SK-N-SH (cell line): ENCODE data around the gene TNFRSF11A. TPM values are rescaled to one million over a fixed set of nuclear protein-coding genes. Genes with fewer than 3 reads are reported as not detected.

Source experiments
- CTCF ChIA-PET: fragments of 300-600, 350-600 bp; formaldehyde crosslinking; extraction: SDS; loops from one replicate; lab custom pipeline; 2021; lab: Yijun Ruan, JAX
- POLR2A ChIA-PET: fragments of 350-600 bp; sonication (Branson Sonifier 250); formaldehyde crosslinking; extraction: SDS; loops from one replicate; lab custom pipeline; 2020; ENCODE audit warnings: antibody characterized with exemption, inconsistent platforms; lab: Yijun Ruan, JAX
- DNase-seq: peaks from one replicate; pipeline ENCODE4 v3.0.0; 2012
- H2AFZ ChIP-seq: fragments of 200-600 bp; sonication (generic); 2 replicates; pipeline ENCODE4 v1.8.1; 2016; ENCODE audit warnings: antibody characterized with exemption, mild to moderate bottlenecking, low read depth
- H3F3A ChIP-seq: fragments of 200-600 bp; sonication (generic); replicated peaks from 2 replicates; pipeline ENCODE3; 2016; ENCODE audit warnings: antibody characterized with exemption, mild to moderate bottlenecking; ENCODE audit not compliant: insufficient read depth
- H3K27ac ChIP-seq, 2 experiments: fragments of 200-500 bp in 1 of 2; fragments of 200-600 bp in 1 of 2; sonication (Bioruptor generic) in 1 of 2; sonication (generic), shearing (Covaris generic) in 1 of 2; 2 replicates each; pipeline versions ENCODE4 v1.5.1 to v1.6.1; 2014 to 2016; ENCODE audit warnings: low read depth in 2 of 2, inconsistent platforms in 1 of 2, low read length in 1 of 2, mild to moderate bottlenecking in 1 of 2, mixed read lengths in 1 of 2
- H3K27me3 ChIP-seq: fragments of 200-600 bp; sonication (generic), shearing (Covaris generic); 2 replicates; pipeline ENCODE4 v1.6.1; 2016; ENCODE audit warnings: mixed run types; ENCODE audit not compliant: insufficient read depth
- H3K36me3 ChIP-seq, 2 experiments: fragments of 200-500 bp in 1 of 2; fragments of 200-600 bp in 1 of 2; sonication (Bioruptor generic) in 1 of 2; sonication (generic) in 1 of 2; replicated peaks in 1 of 2; 2 replicates each; pipeline versions ENCODE3 to v1.5.1; 2014 to 2016; ENCODE audit warnings: low read length in 1 of 2, mild to moderate bottlenecking in 1 of 2; ENCODE audit not compliant: insufficient read depth in 2 of 2, control insufficient read depth in 1 of 2
- H3K4me1 ChIP-seq, 2 experiments: fragments of 200-500 bp in 1 of 2; fragments of 200-600 bp in 1 of 2; sonication (Bioruptor generic) in 1 of 2; sonication (generic), shearing (Covaris generic) in 1 of 2; 2 replicates each; pipeline versions ENCODE4 v1.5.1 to v1.6.1; 2014 to 2016; ENCODE audit warnings: low read depth in 1 of 2, low read length in 1 of 2, mixed run types in 1 of 2; ENCODE audit not compliant: insufficient read depth in 2 of 2, control insufficient read depth in 1 of 2
- H3K4me2 ChIP-seq: fragments of 200-600 bp; sonication (generic), shearing (Covaris generic); 2 replicates; pipeline ENCODE4 v1.6.1; 2017; ENCODE audit warnings: mixed run types
- H3K4me3 ChIP-seq, 2 experiments: fragments of 200-500 bp in 1 of 2; fragments of 200-600 bp in 1 of 2; sonication (Bioruptor generic) in 1 of 2; sonication (generic), shearing (Covaris generic) in 1 of 2; 2 replicates each; pipeline versions ENCODE4 v1.5.1 to v1.8.1; 2014 to 2016; ENCODE audit warnings: low read depth in 2 of 2, inconsistent platforms in 1 of 2, low read length in 1 of 2, mild to moderate bottlenecking in 1 of 2, mixed read lengths in 1 of 2, moderate library complexity in 1 of 2
- H3K79me2 ChIP-seq: fragments of 200-600 bp; sonication (generic); 2 replicates; pipeline ENCODE4 v1.8.1; 2017; ENCODE audit warnings: mild to moderate bottlenecking; ENCODE audit not compliant: insufficient read depth
- H3K9ac ChIP-seq: fragments of 200-600 bp; sonication (generic); 2 replicates; pipeline ENCODE4 v1.6.1; 2017; ENCODE audit warnings: mixed run types
- H3K9me2 ChIP-seq: fragments of 200-600 bp; sonication (generic); 2 replicates; pipeline ENCODE4 v1.6.1; 2017; ENCODE audit warnings: mixed run types
- H3K9me3 ChIP-seq: fragments of 200-600 bp; sonication (generic); 2 replicates; pipeline ENCODE4 v1.6.1; 2017; ENCODE audit warnings: mixed run types, mild to moderate bottlenecking, moderate library complexity
- H4K20me1 ChIP-seq: fragments of 200-600 bp; sonication (generic); 2 replicates; pipeline ENCODE4 v1.6.1; 2017; ENCODE audit warnings: mild to moderate bottlenecking, mixed run types; ENCODE audit not compliant: insufficient read depth
- CHD2 ChIP-seq: fragments of 150-350 bp; IDR thresholded peaks from 2 replicates; pipeline ENCODE4 v1.6.1; 2018; ENCODE audit warnings: low read length; ENCODE audit not compliant: partially characterized antibody
- ELF1 ChIP-seq: IDR thresholded peaks from 2 replicates; pipeline ENCODE4 v1.4.0; 2012
- IRF3 ChIP-seq: fragments of 150-350 bp; IDR thresholded peaks from 2 replicates; pipeline ENCODE4 v1.6.1; 2016; ENCODE audit warnings: mild to moderate bottlenecking, low read depth, low read length
- MEF2A ChIP-seq: IDR thresholded peaks from 2 replicates; pipeline ENCODE4 v1.4.0; 2012; ENCODE audit warnings: low read depth, borderline replicate concordance
- PBX3 ChIP-seq: IDR thresholded peaks from 2 replicates; pipeline ENCODE4; 2012
- RAD21 ChIP-seq: IDR thresholded peaks from 2 replicates; pipeline ENCODE4 v1.6.1; 2012; ENCODE audit warnings: mild to moderate bottlenecking, low read length
- RCOR1 ChIP-seq: fragments of 150-350 bp; IDR thresholded peaks from 2 replicates; pipeline ENCODE4 v1.6.1; 2017; ENCODE audit warnings: antibody characterized with exemption, low read length
- TAF1 ChIP-seq: IDR thresholded peaks from 2 replicates; pipeline ENCODE4 v1.6.1; 2012; ENCODE audit warnings: low read depth, mild to moderate bottlenecking, low read length, moderate library complexity, borderline replicate concordance
- YY1 ChIP-seq: IDR thresholded peaks from 2 replicates; pipeline ENCODE4 v1.4.0; 2012; ENCODE audit warnings: low read depth, mild to moderate bottlenecking
- WGBS: methylation state at CpG from one replicate; pipeline ENCODE4 v1.1.6; 2017; ENCODE audit warnings: low lambda C conversion rate; 5-methylcytosine and 5-hydroxymethylcytosine counted together
- polyA plus RNA-seq, 3 experiments: library from polyadenylated mRNA; depleted of rRNA; stranded (reverse); fragments of >200 nt; gene quantifications; 2 replicates each; pipeline ENCODE4 v1.2.3, GENCODE V29; 2012
- TF ChIP-seq, protein P1 (sequence below): IDR thresholded peaks from 2 replicates; pipeline ENCODE4 v1.4.0; 2012; ENCODE audit warnings: low read depth, borderline replicate concordance
- TF ChIP-seq, protein P2 (sequence below): fragments of 150-350 bp; IDR thresholded peaks from 2 replicates; pipeline ENCODE4 v1.6.1; 2017; ENCODE audit warnings: antibody characterized with exemption, low read length, low read depth, borderline replicate concordance

TNFRSF11A gene
- polyA plus RNA-seq, 1 of the 3 experiments (the other 2 are of a cell fraction), result 5.1 TPM

DNA sequence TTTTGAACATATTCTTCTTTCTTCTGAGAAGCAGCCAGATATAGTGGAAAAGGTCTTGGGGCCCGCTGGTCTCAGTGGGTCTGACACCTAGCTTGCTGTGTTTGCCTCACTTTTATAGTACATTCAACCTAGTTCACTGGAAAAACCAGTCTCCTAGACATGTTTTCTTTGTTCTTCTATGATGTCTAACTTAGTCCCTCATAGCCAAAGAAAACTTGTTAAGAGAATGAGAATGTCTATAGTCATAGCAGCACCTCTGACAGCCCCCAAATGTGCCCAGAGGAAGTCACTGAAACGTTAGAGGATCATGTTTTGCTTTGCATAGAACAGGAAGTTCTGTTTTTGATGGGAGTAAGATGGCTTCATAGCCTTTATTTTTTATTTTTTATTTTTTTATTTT is 40.3 kb downstream of the TNFRSF11A start:
- no peaks in the 10 kb centered on the region for H3K9me2 ChIP-seq
- H3K36me3 ChIP-seq, result no peaks in the 10 kb centered on the region
- no peak overlapping the region for H2AFZ ChIP-seq
- no peak for DNase-seq
- POLR2A ChIA-PET, result no interaction called here
- H3K9ac ChIP-seq, result no peak overlapping the region
- CTCF ChIA-PET, result no interaction called here
- WGBS, result 61% methylated on average over 2 of the region's 2 CpGs
- no peaks in the 10 kb centered on the region for H3K4me1 ChIP-seq
- no peak overlapping the region for H3K4me2 ChIP-seq
- no peak for TF ChIP-seq YY1
- TF ChIP-seq RCOR1, result no peak
- no peak for TF ChIP-seq RAD21
- TF ChIP-seq CHD2, result no peak
- TF ChIP-seq, protein P1, sequence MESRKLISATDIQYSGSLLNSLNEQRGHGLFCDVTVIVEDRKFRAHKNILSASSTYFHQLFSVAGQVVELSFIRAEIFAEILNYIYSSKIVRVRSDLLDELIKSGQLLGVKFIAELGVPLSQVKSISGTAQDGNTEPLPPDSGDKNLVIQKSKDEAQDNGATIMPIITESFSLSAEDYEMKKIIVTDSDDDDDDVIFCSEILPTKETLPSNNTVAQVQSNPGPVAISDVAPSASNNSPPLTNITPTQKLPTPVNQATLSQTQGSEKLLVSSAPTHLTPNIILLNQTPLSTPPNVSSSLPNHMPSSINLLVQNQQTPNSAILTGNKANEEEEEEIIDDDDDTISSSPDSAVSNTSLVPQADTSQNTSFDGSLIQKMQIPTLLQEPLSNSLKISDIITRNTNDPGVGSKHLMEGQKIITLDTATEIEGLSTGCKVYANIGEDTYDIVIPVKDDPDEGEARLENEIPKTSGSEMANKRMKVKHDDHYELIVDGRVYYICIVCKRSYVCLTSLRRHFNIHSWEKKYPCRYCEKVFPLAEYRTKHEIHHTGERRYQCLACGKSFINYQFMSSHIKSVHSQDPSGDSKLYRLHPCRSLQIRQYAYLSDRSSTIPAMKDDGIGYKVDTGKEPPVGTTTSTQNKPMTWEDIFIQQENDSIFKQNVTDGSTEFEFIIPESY, result no peak
- TF ChIP-seq TAF1, result no peak
- no peak for TF ChIP-seq PBX3
- TF ChIP-seq MEF2A, result no peak
- TF ChIP-seq, all 33 proteins: peak for 0
- no peaks in the 10 kb centered on the region for H4K20me1 ChIP-seq
- H3K9me3 ChIP-seq, result no peaks in the 10 kb centered on the region
- H3K27me3 ChIP-seq, result no peaks in the 10 kb centered on the region
- H3F3A ChIP-seq, result no peaks in the 10 kb centered on the region
- no peak overlapping the region for H3K27ac ChIP-seq
- H3K79me2 ChIP-seq, result no peaks in the 10 kb centered on the region
- no peak overlapping the region for H3K4me3 ChIP-seq

- no peaks in the 10 kb centered on the region for H3K79me2 ChIP-seq
- H3K9ac ChIP-seq, result no peak overlapping the region
- no peaks in the 10 kb centered on the region for H3K27me3 ChIP-seq
- no peaks in the 10 kb centered on the region for H4K20me1 ChIP-seq
- no peak overlapping the region for H2AFZ ChIP-seq
- TF ChIP-seq, protein P1, result no peak
- TF ChIP-seq, protein P2, sequence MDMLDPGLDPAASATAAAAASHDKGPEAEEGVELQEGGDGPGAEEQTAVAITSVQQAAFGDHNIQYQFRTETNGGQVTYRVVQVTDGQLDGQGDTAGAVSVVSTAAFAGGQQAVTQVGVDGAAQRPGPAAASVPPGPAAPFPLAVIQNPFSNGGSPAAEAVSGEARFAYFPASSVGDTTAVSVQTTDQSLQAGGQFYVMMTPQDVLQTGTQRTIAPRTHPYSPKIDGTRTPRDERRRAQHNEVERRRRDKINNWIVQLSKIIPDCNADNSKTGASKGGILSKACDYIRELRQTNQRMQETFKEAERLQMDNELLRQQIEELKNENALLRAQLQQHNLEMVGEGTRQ, result no peak
- TF ChIP-seq RAD21, result no peak
- no peak for TF ChIP-seq IRF3
- no peak for TF ChIP-seq MEF2A
- TF ChIP-seq ELF1, result no peak
- TF ChIP-seq CHD2, result no peak
- H3K4me2 ChIP-seq, result no peak overlapping the region
- ChIA-PET POLR2A (no interaction called here), CTCF (interaction anchor here (0.7 kb wide), 1 partner anchor 1571 kb away, joined by 3 read pairs; no protein-coding TSS in a partner anchor)
- H3K9me2 ChIP-seq, result no peaks in the 10 kb centered on the region
- DNase-seq, result no peak
- H3K4me1 ChIP-seq, result no peaks in the 10 kb centered on the region
- H3F3A ChIP-seq, result no peaks in the 10 kb centered on the region
- no peaks in the 10 kb centered on the region for H3K9me3 ChIP-seq
- H3K4me3 ChIP-seq, result no peak overlapping the region
- H3K27ac ChIP-seq, result no peak overlapping the region
- no peaks in the 10 kb centered on the region for H3K36me3 ChIP-seq
- 98% methylated on average over 6 of the region's 6 CpGs for WGBS
These were observed 41.9 kb downstream of the TNFRSF11A start for GRCh38 chr18:62366992-62367391.
